GM21360 (cell line): ENCODE measurements around the gene RANBP3.
"Not testable (repeated sequence)": the region's sequence is repeated elsewhere in the genome, so short reads cannot be mapped to it uniquely, and the experiment has no call there.

Experiments
- ATAC-seq: cut with Tn5 transposase; IDR thresholded peaks from one replicate; pipeline ENCODE4 v1.9.1; 2021; ENCODE audit warnings: mild to moderate bottlenecking, moderate library complexity; ENCODE audit not compliant: unreplicated experiment

The RANBP3 gene

DNA sequence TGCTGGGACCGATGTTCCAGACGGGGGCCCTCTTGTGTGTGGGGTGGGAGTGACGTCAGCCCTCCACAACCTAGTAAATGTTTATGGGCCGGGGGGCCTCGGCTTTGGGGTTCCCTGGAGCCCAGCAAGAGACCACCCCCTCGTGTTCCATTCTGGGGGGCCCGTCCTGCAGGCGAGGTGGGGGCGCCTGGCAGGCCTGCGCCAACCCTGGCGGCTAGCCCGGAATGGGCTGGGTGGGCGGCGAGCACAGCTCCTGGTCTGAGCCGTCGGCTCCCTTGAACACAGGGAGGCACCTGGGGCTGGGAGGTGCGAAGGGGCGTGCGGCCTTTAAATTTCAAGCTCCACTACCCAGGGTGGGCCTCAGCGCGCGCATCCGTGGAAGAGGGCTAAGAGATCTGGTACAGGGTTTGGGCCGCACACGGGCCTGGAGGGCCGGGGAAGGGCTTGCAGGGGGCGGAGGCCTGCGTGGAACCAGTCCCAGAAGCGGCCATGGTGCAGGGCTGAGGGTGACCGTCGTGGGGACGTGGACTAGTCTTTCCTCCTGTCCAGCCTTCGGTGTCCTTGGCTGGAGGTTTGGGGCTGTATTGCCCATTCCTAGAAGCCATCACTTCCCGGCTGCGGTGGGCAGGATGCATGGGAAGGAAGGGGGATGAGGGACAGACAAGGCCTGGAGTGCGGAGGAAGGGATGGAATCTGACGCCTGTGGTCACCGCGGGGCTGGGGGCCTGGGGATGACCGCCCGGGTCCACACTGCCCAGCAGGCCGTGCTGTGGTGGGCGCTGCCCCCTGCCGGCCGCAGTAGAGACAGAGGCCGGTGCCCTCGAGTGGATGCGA, 85.8 kb downstream of the RANBP3 start:
- no peak for ATAC-seq

DNA sequence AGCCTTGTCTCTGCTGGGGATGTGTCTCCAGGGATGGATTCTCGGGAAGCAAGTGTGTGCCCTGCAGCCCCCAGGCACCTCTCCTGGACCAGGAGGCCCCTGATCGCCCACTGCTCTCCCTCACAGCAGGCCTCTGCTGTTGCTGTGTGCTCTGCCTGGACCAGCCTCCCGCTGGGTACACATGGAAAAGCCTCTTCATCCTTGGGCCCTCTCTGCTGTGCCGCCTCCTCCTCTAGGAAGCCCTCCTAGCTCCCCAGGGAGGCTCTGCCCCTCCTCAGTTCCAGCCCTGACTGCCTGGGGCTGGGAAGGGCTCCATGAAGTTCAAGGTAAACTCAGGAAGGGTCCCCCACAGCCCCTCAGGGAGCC, 86.4 kb downstream of the RANBP3 start:
- ATAC-seq, result no peak

DNA sequence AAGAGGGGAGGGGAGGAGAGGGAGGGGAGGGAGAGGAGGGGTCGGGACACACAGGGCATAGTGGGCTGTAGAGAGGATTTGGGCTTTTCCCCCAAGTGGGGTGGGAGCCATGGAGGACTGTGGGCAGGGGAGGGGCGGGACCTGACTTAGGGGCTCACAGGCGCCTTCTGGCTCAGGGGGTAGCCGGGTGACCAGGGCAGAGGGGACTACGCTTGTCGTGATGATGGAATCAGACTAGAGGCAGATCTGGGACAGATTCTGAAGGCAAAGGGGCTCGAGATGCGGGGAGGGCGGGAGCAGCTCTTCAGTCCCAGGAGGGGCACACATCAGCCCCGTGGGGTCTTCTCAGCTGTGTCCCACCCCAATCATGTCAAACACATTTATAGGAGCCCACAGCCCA, 87.8 kb downstream of the RANBP3 start:
- ATAC-seq, result no peak

DNA sequence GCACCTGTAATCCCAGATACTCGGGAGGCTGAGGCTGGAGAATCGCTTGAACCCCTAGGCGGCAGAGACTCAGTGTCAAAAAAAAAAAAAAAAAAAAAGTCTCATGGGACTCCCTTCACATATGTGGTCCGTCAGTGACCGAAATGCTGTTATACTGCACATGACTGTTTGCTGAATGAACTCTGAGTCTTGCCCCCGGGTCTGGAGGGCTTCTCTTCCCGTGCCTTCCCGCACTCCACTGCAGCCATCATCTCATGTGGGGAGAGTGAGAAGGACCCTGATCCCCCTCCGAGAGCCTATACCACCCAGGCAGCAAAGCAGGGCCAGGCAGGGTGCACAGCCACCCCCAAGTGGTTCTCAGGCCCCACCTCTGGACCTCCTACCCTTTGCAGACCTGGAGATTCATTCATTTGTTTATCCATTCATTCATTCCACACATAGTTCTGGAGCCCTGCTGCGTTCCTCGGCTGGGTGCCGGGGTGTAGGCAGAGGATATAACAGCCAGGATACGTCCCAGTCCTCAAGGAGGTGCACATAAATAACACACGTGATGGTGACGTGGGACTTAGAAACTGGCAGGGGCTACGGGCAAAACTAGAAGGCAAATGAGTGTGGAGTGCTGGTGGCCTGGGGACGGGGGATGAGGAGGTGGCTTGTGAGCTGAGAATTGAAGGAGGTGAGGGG, 88.5 kb downstream of the RANBP3 start:
- no peak for ATAC-seq

- ATAC-seq, result not testable (repeated sequence)
Measured at GRCh38 chr19:5884065-5884811, 93.7 kb downstream of the RANBP3 start.

GRCh38 chr19:5883157-5883873, 94.6 kb downstream of the RANBP3 start:
- ATAC-seq, result not testable (repeated sequence)

GRCh38 chr19:5882421-5882968, 95.4 kb downstream of the RANBP3 start:
- ATAC-seq, result no peak

DNA sequence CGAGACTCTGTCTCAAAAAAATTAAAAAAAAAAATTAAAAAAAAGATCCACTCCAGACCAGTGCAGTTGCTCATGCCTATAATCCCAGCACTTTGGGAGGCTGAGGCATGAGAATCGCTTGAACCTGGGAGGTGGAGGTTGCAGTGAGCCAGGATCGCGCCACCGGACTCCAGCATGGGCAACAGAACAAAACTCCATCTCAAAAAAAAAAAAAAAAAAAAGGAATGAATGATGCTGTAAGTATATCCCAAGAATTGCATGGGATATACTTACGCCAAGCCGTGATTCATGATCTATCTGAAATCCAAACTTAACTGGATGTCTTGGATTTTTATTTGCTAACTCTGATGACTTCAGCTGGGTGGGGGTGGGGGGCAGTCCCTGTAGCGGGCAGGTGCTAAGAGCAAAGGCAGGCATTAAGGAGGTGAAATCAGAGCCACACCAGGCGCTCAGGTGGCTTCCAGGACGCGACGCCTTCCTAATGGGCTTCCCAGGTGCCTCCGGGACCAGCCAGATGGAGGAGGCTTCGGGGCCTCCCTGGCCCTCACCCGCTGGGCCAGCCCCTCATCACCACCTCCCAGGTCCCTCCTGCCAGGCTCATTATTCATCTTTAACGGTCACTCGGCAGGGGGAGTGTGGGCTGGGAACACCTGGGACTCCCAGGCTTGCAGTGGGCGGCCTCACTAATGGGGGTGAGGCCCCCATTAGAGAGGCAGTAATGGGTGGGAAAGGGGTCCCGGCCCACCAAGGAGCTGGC, 96.2 kb downstream of the RANBP3 start:
- no peak for ATAC-seq

GRCh38 chr19:5880604-5881078, 97.3 kb downstream of the RANBP3 start:
- ATAC-seq, result no peak

DNA sequence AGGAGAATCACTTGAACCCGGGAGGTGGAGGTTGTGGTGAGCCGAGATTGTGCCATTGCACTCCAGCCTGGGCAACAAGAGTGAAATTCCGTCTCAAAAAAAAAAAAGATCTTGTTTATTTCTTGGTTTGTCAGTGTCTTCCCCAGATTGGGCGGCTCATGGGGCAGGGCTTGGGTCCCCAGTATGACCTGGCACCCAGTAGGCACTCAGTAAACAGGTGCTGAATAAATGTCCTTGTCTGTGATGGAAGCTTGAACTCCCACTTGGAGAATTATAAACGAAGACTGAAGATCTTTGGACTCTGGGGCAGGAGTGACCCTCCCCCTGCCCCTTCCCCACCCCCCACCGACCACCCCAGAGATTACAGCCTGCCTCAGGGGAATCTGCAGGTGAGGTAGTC, 97.7 kb downstream of the RANBP3 start:
- no peak for ATAC-seq

DNA sequence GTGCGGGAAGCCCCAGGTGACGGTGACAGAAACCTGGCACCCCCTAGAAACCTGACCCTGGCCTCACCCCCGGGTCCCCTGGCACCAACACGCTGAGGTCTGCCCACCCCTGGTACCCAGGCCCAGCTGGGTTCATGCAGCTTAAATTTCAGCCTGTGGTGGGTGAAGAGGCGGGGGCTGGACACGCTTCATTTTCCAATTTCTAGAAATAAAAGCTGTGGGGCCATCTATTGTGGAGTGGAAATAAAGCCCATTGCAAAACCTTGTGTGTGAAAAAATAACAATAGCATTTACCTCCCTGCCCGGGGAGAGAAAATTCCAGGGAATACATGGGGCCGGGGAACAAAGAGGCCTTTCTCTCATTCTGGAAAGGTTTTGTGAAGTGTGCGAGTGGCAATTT, 100.1 kb downstream of the RANBP3 start:
- no peak for ATAC-seq

GRCh38 chr19:5877427-5877826, 100.5 kb downstream of the RANBP3 start:
- no peak for ATAC-seq

- not testable (repeated sequence) for ATAC-seq
Measured at GRCh38 chr19:5874496-5874895, 103.4 kb downstream of the RANBP3 start.

DNA sequence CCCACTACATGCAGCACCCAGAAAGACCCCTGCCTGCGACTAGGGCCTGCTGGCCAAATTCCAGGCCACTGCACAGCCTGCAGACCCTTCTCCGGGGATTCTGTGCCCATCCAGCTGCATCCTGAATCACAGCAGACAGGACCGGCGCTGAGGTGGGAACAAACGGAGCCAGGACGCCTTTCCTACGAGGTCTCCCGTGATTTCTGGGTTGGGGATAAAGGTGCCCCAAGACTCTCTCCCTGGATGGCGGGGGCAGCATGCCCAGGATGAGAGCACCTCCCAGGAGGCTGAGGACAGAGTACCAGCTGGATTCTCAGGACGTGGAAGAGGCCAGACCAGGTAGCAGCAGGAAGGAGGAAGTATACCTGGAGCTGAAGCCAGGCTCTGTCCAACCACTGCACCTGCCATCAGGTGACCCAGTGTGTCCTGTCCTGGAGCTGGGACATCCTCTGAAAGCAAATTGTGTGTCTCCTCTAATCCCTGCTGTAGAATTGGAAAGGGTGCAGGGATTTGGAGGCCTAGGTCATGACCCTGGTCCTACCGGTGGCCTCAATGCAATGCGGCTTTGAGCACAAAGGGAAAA, 104.2 kb downstream of the RANBP3 start:
- no peak for ATAC-seq

- no peak for ATAC-seq
Measured at GRCh38 chr19:5870986-5871394, 107.0 kb downstream of the RANBP3 start.

- no peak for ATAC-seq
Measured at GRCh38 chr19:5867201-5868136, 110.5 kb downstream of the RANBP3 start.
